ENCODE measurements around the gene SH3BP5.

SH3BP5 gene

DNA sequence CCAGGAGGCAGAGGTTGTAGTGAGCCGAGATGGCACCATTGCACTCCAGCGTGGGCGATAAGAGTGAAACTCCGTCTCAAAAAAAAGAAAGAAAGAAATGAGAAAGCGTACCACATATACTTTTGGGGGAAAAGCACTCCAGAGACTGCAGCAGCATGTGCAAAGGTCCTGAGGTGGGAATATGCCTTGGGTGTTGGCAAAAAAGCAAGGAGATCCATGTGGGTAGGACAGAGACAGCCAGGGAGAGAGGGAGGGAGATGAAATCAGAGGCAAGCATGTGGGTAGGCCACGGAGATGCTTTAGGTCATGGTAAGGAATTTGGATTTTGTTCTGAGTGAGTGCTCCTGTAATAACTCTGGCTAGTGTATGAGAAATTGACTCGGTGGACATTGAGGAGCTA lies 3.7 kb upstream of the SH3BP5 start:
- TF ChIP-seq, protein P1, sequence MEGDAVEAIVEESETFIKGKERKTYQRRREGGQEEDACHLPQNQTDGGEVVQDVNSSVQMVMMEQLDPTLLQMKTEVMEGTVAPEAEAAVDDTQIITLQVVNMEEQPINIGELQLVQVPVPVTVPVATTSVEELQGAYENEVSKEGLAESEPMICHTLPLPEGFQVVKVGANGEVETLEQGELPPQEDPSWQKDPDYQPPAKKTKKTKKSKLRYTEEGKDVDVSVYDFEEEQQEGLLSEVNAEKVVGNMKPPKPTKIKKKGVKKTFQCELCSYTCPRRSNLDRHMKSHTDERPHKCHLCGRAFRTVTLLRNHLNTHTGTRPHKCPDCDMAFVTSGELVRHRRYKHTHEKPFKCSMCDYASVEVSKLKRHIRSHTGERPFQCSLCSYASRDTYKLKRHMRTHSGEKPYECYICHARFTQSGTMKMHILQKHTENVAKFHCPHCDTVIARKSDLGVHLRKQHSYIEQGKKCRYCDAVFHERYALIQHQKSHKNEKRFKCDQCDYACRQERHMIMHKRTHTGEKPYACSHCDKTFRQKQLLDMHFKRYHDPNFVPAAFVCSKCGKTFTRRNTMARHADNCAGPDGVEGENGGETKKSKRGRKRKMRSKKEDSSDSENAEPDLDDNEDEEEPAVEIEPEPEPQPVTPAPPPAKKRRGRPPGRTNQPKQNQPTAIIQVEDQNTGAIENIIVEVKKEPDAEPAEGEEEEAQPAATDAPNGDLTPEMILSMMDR (IDR thresholded peaks at IDR 0.05; ENCODE audit: insufficient read depth, low read length, missing control alignments), result no peak
- CTCF ChIA-PET, result interaction anchor here (1.2 to 11.6 kb wide), 2 partner anchors 13 to 69 kb away, joined by 3 to 155 read pairs; no protein-coding TSS in a partner anchor
- POLR2A ChIA-PET, result no interaction called here
- H3K4me3 ChIP-seq (ENCODE audit: low read depth, low read length), result no peak overlapping the region
- DNase-seq (ENCODE audit: low read depth, low spot score), result no peak

GRCh38 chr3:15333956-15334263 lies 1.5 kb upstream of the SH3BP5 start:
- DNase-seq (ENCODE audit: low read depth, low spot score), result no peak
- no peak overlapping the region for H3K4me3 ChIP-seq (ENCODE audit: low read depth, low read length)
- ChIA-PET CTCF (interaction anchor here (0.9 to 11.6 kb wide), 13 partner anchors 9 to 226 kb away, joined by 3 to 155 read pairs (median 9); no protein-coding TSS in a partner anchor), POLR2A (no interaction called here)
- TF ChIP-seq, protein P1 (IDR thresholded peaks at IDR 0.05; ENCODE audit: insufficient read depth, low read length, missing control alignments), result no peak

DNA sequence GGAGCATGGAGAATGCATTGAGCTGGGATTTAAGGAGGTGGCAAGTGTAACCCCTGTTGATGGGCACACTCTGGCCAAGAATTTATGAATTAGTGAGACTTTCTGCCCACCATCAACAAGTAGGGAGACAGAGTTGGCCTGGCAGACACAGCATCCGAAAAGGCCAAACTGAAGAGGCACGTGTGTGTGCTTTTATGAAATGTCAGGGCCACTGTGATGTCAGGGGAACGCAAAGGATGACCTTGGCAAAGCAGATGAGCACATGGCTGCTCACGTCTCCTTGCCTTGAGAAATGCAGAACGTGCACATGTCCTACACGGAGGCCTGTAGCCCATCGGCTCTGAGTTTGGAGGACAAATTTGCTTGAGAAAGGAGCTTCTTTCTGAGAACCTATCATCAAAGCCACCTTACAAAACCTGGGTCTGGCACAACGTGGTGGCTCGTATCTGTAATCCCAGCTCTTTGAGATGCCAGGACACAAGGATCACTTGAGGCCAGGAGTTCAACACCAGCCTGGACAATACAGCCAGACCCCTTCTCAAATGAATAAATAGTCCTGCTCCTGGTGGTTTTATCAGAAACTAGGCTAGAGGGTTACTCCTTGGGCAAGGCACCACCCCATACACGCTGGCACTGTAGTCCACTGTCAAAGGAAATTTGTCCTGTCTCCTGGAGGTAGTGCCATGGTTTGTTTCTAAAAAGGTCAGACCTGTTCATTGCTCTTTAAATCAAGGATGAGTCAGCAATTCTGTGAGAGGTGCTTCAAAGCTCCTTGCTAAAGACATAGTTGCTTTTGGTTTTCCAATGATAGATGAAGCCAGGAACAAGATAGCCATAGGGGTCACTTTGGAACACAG lies 941 bp upstream of the SH3BP5 start:
- POLR2A ChIA-PET, result interaction anchor here (0.7 to 1.1 kb wide), 4 partner anchors 14 to 223 kb away, joined by 3 to 4 read pairs (median 3); no protein-coding TSS in a partner anchor
- CTCF ChIA-PET, result interaction anchor here (0.7 to 11.6 kb wide), 27 partner anchors 7 to 225 kb away, joined by 3 to 155 read pairs (median 5); no protein-coding TSS in a partner anchor
- no peak for DNase-seq (ENCODE audit: low read depth, low spot score)
- no peak overlapping the region; the same call in 1 of the 2 replicates for H3K4me3 ChIP-seq (ENCODE audit: low read depth, low read length)
- TF ChIP-seq, protein P1 (IDR thresholded peaks at IDR 0.05; ENCODE audit: insufficient read depth, low read length, missing control alignments), result no peak

DNA sequence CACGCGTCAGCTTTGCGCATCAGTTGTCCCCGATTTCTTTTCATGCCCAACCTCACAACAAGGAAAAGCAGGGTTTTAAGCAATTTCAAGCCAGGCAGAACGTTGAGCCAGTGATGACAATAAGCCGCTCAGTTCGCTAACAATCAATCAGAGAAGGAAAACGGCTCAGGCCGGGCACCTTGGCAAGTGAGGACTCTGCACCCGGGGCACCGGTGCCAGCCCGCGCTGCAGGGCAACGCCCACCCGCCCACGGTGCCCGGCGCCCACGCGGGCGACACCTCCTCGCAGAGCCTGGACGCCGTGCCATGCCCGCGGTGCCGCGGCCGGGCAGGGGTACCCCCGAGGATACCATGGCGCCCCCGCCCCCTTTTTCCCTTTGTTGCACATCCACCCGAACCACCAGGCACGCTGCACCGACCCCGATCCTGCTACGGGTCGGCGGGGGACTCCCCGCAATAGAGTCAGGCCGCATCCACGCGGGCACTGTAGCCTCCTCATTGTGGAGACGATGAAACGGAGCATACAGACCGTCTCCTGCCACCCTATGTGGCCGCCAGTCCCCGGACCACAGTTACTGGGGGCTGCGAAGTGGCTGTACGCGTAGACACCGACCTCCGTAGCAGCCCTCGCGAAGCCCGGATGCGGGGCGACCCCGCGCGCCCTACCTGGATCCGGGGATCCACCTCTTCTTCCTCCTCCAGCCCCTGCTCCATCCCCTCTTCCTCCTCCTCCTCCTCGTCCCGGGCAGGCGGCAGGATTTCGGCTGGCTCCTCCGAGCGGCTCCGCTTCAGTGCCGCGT lies 581 bp downstream of the SH3BP5 start:
- POLR2A ChIA-PET, result interaction anchor here (0.7 to 1.1 kb wide), 4 partner anchors 12 to 56 kb away, joined by 3 to 4 read pairs (median 3); no protein-coding TSS in a partner anchor
- peak overlapping the region; percentile 90 for H3K4me3 ChIP-seq (ENCODE audit: low read depth, low read length)
- CTCF ChIA-PET, result interaction anchor here (0.8 to 11.6 kb wide), 30 partner anchors 8 to 73 kb away, joined by 3 to 155 read pairs (median 5); no protein-coding TSS in a partner anchor
- DNase-seq (ENCODE audit: low read depth, low spot score), result no peak
- TF ChIP-seq, protein P1 (IDR thresholded peaks at IDR 0.05; ENCODE audit: insufficient read depth, low read length, missing control alignments), result no peak

DNA sequence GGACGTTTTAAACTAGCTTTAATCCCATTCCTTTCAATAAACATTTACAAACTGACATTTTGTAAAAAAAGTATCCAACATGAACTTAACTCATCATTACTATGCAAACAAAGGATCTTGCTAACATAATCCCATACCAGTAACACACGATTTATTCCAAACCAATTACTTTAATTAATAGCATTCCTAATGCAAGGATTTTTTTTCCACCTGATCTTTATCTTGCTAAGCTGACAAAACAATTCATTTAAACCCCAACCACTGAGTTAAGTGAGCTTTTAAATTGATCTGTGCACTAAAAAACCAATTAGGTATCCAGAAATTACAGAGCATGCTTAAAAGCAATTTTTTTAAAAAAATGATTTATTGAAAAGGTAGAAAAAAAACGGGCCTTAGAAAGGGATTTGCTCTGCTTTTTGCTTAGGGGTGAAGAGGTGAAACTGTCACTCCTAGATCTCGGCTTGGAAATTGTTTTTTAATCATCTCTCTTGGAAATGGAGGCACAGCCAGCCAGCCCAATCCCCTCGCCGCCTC lies 1.2 kb downstream of the SH3BP5 start:
- ChIA-PET CTCF (interaction anchor here (0.8 to 11.6 kb wide), 11 partner anchors 11 to 75 kb away, joined by 3 to 155 read pairs (median 4); no protein-coding TSS in a partner anchor), POLR2A (no interaction called here)
- DNase-seq (ENCODE audit: low read depth, low spot score), result no peak
- H3K4me3 ChIP-seq (ENCODE audit: low read depth, low read length), result peak overlapping the region; percentile 90
- TF ChIP-seq, protein P1 (IDR thresholded peaks at IDR 0.05; ENCODE audit: insufficient read depth, low read length, missing control alignments), result no peak

All from AG04449 (cell line).